ENCODE results near the gene PIK3C3.

PIK3C3 gene

DNA sequence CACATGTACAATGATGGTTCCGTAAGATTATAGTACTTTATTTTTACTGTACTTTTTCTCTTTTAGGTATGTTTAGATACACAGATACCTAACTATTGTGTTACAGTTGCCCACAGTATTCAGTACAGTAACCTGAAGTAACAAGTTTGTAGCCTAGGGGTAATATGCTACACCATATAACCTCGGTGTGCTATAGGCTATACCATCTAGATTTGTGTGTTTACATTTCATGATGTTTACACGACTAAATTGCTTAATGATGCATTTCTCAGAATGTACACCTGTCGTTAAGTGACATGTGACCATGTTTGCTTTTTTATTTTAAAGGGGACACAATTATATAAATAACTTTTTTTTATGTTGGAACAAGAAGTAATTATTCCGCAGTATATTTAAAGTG, 34.5 kb downstream of the PIK3C3 start:
- no peaks in the 10 kb centered on the region for H3K9me3 ChIP-seq
- no peak overlapping the region for H3K4me3 ChIP-seq (ENCODE audit: low read depth in 1 of 2, low read length in 1 of 2)
- no peak overlapping the region for H3K27ac ChIP-seq
- peaks cover 39% of the 10 kb centered on the region for H3K36me3 ChIP-seq
- H3K4me1 ChIP-seq (ENCODE audit: control insufficient read depth in 1 of 2, insufficient read depth in 1 of 2, low read depth in 1 of 2, low read length in 1 of 2), result peaks cover 0 to 10% of the 10 kb centered on the region in 2 experiments
- no peak for TF ChIP-seq CTCF (IDR thresholded peaks at IDR 0.05)
- H3K27me3 ChIP-seq, result no peaks in the 10 kb centered on the region

DNA sequence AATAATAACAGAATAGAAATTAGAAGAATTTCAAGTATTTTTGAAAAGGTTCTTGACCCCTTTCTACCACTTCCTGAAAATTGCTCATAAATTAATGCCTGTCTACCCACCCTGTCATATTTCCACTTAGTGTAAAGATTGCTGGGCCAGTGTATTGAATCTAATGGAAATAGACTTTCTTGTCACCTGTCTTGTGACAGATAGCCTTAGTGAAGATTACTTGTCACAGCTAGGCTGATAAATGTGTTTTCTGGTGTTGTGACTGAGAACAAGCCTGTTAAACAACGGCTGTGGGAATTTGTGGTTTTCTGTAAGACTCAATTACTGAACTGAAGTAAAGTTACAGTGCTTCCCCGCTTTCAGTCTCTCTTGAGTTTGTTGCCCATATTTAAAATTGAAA, 37.0 kb downstream of the PIK3C3 start:
- H3K4me3 ChIP-seq (ENCODE audit: low read depth in 1 of 2, low read length in 1 of 2), result no peak overlapping the region
- H3K27me3 ChIP-seq, result no peaks in the 10 kb centered on the region
- H3K27ac ChIP-seq, result peak overlapping the region; percentile 34
- TF ChIP-seq CTCF (IDR thresholded peaks at IDR 0.05), result no peak
- peaks cover 54% of the 10 kb centered on the region for H3K36me3 ChIP-seq
- peaks cover 0 to 10% of the 10 kb centered on the region in 2 experiments for H3K4me1 ChIP-seq (ENCODE audit: control insufficient read depth in 1 of 2, insufficient read depth in 1 of 2, low read depth in 1 of 2, low read length in 1 of 2)
- H3K9me3 ChIP-seq, result no peaks in the 10 kb centered on the region

- no peak for TF ChIP-seq CTCF (IDR thresholded peaks at IDR 0.05)
- Histone ChIP-seq H3K36me3 (peaks cover 60% of the 10 kb centered on the region), H3K4me1 (ENCODE audit: control insufficient read depth in 1 of 2, insufficient read depth in 1 of 2, low read depth in 1 of 2, low read length in 1 of 2) (peaks cover 0 to 10% of the 10 kb centered on the region in 2 experiments), H3K9me3 (no peaks in the 10 kb centered on the region), H3K4me3 (ENCODE audit: low read depth in 1 of 2, low read length in 1 of 2) (no peak overlapping the region), H3K27me3 (no peaks in the 10 kb centered on the region), H3K27ac (no peak overlapping the region)
These were observed 37.7 kb downstream of the PIK3C3 start for GRCh38 chr18:41992703-41993102.

- H3K36me3 ChIP-seq, result peaks cover 62% of the 10 kb centered on the region
- H3K4me3 ChIP-seq (ENCODE audit: low read depth in 1 of 2, low read length in 1 of 2), result no peak overlapping the region
- H3K27me3 ChIP-seq, result no peaks in the 10 kb centered on the region
- TF ChIP-seq CTCF (IDR thresholded peaks at IDR 0.05), result no peak
- H3K27ac ChIP-seq, result no peak overlapping the region
- peaks cover 0 to 10% of the 10 kb centered on the region in 2 experiments for H3K4me1 ChIP-seq (ENCODE audit: control insufficient read depth in 1 of 2, insufficient read depth in 1 of 2, low read depth in 1 of 2, low read length in 1 of 2)
- H3K9me3 ChIP-seq, result no peaks in the 10 kb centered on the region
These were observed 38.1 kb downstream of the PIK3C3 start for GRCh38 chr18:41993151-41993550.

DNA sequence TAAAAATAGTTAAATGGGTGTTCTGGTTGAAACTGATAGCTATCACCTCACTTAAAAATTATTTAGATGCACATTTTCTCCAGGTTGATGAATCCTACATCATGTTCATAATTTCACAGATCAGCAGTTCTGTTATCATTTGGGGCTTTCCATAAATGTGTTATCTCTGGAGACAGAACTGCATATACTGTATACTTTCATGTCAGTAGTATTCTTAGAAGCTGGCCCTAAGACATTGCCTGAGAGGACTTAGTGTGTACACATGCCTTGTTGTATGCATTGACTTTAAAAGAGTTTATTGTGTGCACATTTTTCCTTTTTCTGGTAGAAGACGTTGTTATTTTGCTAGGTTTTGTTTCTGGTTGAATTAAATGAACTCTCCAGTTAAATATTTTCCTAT, 41.0 kb downstream of the PIK3C3 start:
- TF ChIP-seq CTCF (IDR thresholded peaks at IDR 0.05), result no peak
- H3K4me1 ChIP-seq (ENCODE audit: control insufficient read depth in 1 of 2, insufficient read depth in 1 of 2, low read depth in 1 of 2, low read length in 1 of 2), result peaks cover 0 to 10% of the 10 kb centered on the region in 2 experiments
- no peaks in the 10 kb centered on the region for H3K27me3 ChIP-seq
- no peak overlapping the region for H3K27ac ChIP-seq
- no peaks in the 10 kb centered on the region for H3K9me3 ChIP-seq
- peaks cover 68% of the 10 kb centered on the region for H3K36me3 ChIP-seq
- no peak overlapping the region for H3K4me3 ChIP-seq (ENCODE audit: low read depth in 1 of 2, low read length in 1 of 2)

DNA sequence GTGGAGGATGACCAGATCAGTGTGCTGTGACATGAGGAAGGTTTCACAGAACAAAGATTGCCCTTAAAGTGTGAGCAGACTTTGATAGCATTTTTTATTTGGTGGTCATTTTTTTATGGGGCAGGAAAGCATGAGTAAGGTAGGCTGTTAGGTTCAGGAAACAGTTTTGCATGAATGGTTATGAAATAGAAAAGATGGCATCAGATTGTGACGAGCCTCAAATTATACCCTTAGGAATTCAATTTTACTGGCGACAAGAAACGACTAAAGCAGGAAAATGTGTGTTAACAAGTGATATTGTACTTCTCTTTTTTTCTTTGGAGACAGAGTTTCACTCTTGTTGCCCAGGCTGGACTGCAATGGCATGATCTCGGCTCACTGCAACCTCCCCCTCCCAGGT, 44.7 kb downstream of the PIK3C3 start:
- Histone ChIP-seq H3K4me3 (ENCODE audit: low read depth in 1 of 2, low read length in 1 of 2) (no peak overlapping the region), H3K27me3 (no peaks in the 10 kb centered on the region), H3K9me3 (no peaks in the 10 kb centered on the region), H3K36me3 (peaks cover 69% of the 10 kb centered on the region), H3K4me1 (ENCODE audit: control insufficient read depth in 1 of 2, insufficient read depth in 1 of 2, low read depth in 1 of 2, low read length in 1 of 2) (peaks cover 0 to 8% of the 10 kb centered on the region in 2 experiments), H3K27ac (no peak overlapping the region)
- no peak for TF ChIP-seq CTCF (IDR thresholded peaks at IDR 0.05)
